ENCODE data around the gene TMEM44.

GRCh38 chr3:194572143-194572789 is 61.0 kb downstream of the TMEM44 start:
- TF ChIP-seq POLR2A (IDR thresholded peaks at IDR 0.05) (no peak), CTCF (IDR thresholded peaks at IDR 0.05) (no peak)
